Endothelial cell of umbilical vein (primary cell): Measurements from ENCODE around the gene DOCK1. TPM values are rescaled to one million over a fixed set of nuclear protein-coding genes. Genes with fewer than 3 reads are reported as not detected.

Experiments used
- BruUV-seq: library from RNA; stranded (reverse); fragments of 400-500 nt; replicated peaks from 2 replicates; lab custom pipeline; 2021; lab: Mats Ljungman, UMichigan
- CTCF ChIA-PET: fragments of 300-600, 350-600 bp; sonication (Branson Sonifier 250); formaldehyde crosslinking; loops from one replicate; lab custom pipeline; 2021; ENCODE audit warnings: antibody characterized with exemption, inconsistent platforms; lab: Charles Lee
- POLR2A ChIA-PET: fragments of 300-600, 350-600 bp; sonication (Branson Sonifier 250); formaldehyde crosslinking; loops from one replicate; lab custom pipeline; 2021; ENCODE audit warnings: antibody characterized with exemption, inconsistent platforms; lab: Charles Lee
- DNase-seq: peaks from one replicate; pipeline ENCODE4 v3.0.0-alpha.2; 2011; ENCODE audit warnings: low read depth, low spot score
- FAIRE-seq: peaks from 2 replicates; lab custom pipeline; 2011; peaks lifted over from hg19 to GRCh38; lab: Jason Lieb, UNC
- H2AFZ ChIP-seq: 2 replicates; pipeline ENCODE4 v1.6.0; 2012; ENCODE audit warnings: low read depth, low read length, control low read depth, inconsistent platforms
- H3K27ac ChIP-seq: 2 replicates; pipeline ENCODE4 v1.5.1; 2011; ENCODE audit warnings: low read depth, mild to moderate bottlenecking, control low read depth, low read length, moderate library complexity; ENCODE audit not compliant: insufficient read depth
- H3K27me3 ChIP-seq, 2 experiments: 2 replicates each; pipeline versions ENCODE4 v1.6.0 to v1.6.1; 2011; ENCODE audit warnings: low read length in 2 of 2, mixed read lengths in 1 of 2; ENCODE audit not compliant: control insufficient read depth in 2 of 2, insufficient read depth in 2 of 2
- H3K36me3 ChIP-seq, 2 experiments: 2 replicates in 1 of 2; 3 replicates in 1 of 2; pipeline ENCODE4 v1.5.1; 2011; ENCODE audit warnings: low read length in 2 of 2, mild to moderate bottlenecking in 1 of 2, moderate library complexity in 1 of 2; ENCODE audit not compliant: control insufficient read depth in 2 of 2, insufficient read depth in 2 of 2; ENCODE audit errors: extremely low read depth in 1 of 2
- H3K4me1 ChIP-seq: 3 replicates; pipeline ENCODE4 v1.5.1; 2011; ENCODE audit warnings: mild to moderate bottlenecking, low read length; ENCODE audit not compliant: control insufficient read depth, insufficient read depth; ENCODE audit errors: extremely low read depth
- H3K4me2 ChIP-seq: 2 replicates; pipeline ENCODE4 v1.6.1; 2011; ENCODE audit warnings: low read length, control low read depth, mixed read lengths; ENCODE audit not compliant: insufficient read depth
- H3K4me3 ChIP-seq, 3 experiments: fragments of 200-600 bp in 1 of 3; sonication (generic), shearing (Covaris generic) in 1 of 3; replicated peaks in 1 of 3; 2 replicates each; pipeline ENCODE4 v1.5.1; 2011 to 2016; ENCODE audit warnings: control low read depth in 3 of 3, low read length in 3 of 3, mild to moderate bottlenecking in 2 of 3, inconsistent platforms in 1 of 3, low read depth in 1 of 3, moderate library complexity in 1 of 3; ENCODE audit not compliant: insufficient read depth in 1 of 3
- H3K79me2 ChIP-seq: 2 replicates; pipeline ENCODE4 v1.6.0; 2012; ENCODE audit warnings: low read length, inconsistent platforms; ENCODE audit not compliant: control insufficient read depth, insufficient read depth
- H3K9ac ChIP-seq: replicated peaks from 2 replicates; pipeline ENCODE3; 2011; ENCODE audit warnings: low read length, control low read depth; ENCODE audit not compliant: insufficient read depth; ENCODE audit errors: extremely low read depth
- H3K9me1 ChIP-seq: replicated peaks from 3 replicates; pipeline ENCODE4 v1.6.0; 2011; ENCODE audit warnings: mild to moderate bottlenecking, low read length; ENCODE audit not compliant: control insufficient read depth, insufficient read depth; ENCODE audit errors: extremely low read depth
- H3K9me3 ChIP-seq: replicated peaks from 2 replicates; pipeline ENCODE4 v1.5.1; 2012; ENCODE audit warnings: low read length, inconsistent platforms; ENCODE audit not compliant: control insufficient read depth, insufficient read depth
- H4K20me1 ChIP-seq: replicated peaks from 2 replicates; pipeline ENCODE3; 2011; ENCODE audit warnings: mild to moderate bottlenecking, low read length; ENCODE audit not compliant: control insufficient read depth, insufficient read depth; ENCODE audit errors: extremely low read depth
- CTCF ChIP-seq, 2 donors: IDR thresholded peaks; 1 replicate in 1 of 2; 2 replicates in 1 of 2; pipeline ENCODE4 v1.5.1; 2011; ENCODE audit warnings: low read length in 2 of 2, mild to moderate bottlenecking in 2 of 2, moderate library complexity in 2 of 2, control low read depth in 1 of 2, inconsistent platforms in 1 of 2, low read depth in 1 of 2; ENCODE audit not compliant: insufficient read depth in 1 of 2; ENCODE audit errors: extremely low read depth in 1 of 2
- EZH2 ChIP-seq: IDR thresholded peaks from 2 replicates; pipeline ENCODE4 v1.6.1; 2012; ENCODE audit warnings: borderline replicate concordance, low read depth, mild to moderate bottlenecking, moderate library complexity, low read length, inconsistent platforms; ENCODE audit not compliant: severe bottlenecking
- FOS ChIP-seq: IDR thresholded peaks from 2 replicates; pipeline ENCODE4 v1.6.1; 2011; ENCODE audit warnings: mild to moderate bottlenecking, low read length, moderate library complexity, borderline replicate concordance; ENCODE audit not compliant: insufficient read depth
- GATA2 ChIP-seq: IDR thresholded peaks from 2 replicates; pipeline ENCODE4 v1.7.0; 2011; ENCODE audit warnings: low read depth, mild to moderate bottlenecking, moderate library complexity, mixed read lengths, low read length; ENCODE audit not compliant: insufficient read length, insufficient read depth
- JUN ChIP-seq: IDR thresholded peaks from 2 replicates; pipeline ENCODE4 v1.6.1; 2011; ENCODE audit warnings: borderline replicate concordance, low read depth; ENCODE audit not compliant: insufficient read length, insufficient read depth
- MAX ChIP-seq: IDR thresholded peaks from 2 replicates; pipeline ENCODE4 v1.6.1; 2011; ENCODE audit not compliant: insufficient read depth, insufficient read length
- MYC ChIP-seq: IDR thresholded peaks from one replicate; pipeline ENCODE4 v1.6.1; 2011; ENCODE audit warnings: mild to moderate bottlenecking, low read depth, low read length
- POLR2A ChIP-seq: IDR thresholded peaks from 2 replicates; pipeline ENCODE4 v1.6.1; 2012; ENCODE audit warnings: low read depth, mild to moderate bottlenecking, control low read depth, low read length
- POLR2AphosphoS5 ChIP-seq: IDR thresholded peaks from 2 replicates; pipeline ENCODE4 v1.6.1; 2012; ENCODE audit warnings: low read depth, mild to moderate bottlenecking, control low read depth, low read length, moderate library complexity; ENCODE audit not compliant: insufficient read depth
- dilution Hi-C: fragments of 300-500 bp; cut with MboI; formaldehyde crosslinking; loops from one replicate; pipeline ENCODE4 v1.15.0; 2019; ENCODE audit warnings: low sequenced_read_pairs; ENCODE audit not compliant: extremely low pct_ligation_motif_present
- intact Hi-C: fragments of 100-400 bp; cut with micrococcal nuclease; formaldehyde crosslinking; loops from one replicate; pipeline ENCODE4 v1.10.0; 2022
- polyA plus RNA-seq, 4 experiments: library from polyadenylated mRNA; depleted of rRNA in 3 of 4; stranded (reverse) in 3 of 4; unstranded in 1 of 4; fragments of >200 nt; gene quantifications; 2 replicates each; pipeline versions ENCODE4 v1.2.1 to v1.2.3, GENCODE V29; 2011 to 2012; ENCODE audit warnings: missing spikeins in 1 of 4
- total RNA-seq: library from RNA; stranded (reverse); gene quantifications from 2 replicates; pipeline ENCODE4 v1.2.3, GENCODE V29; 2021

The DOCK1 gene
- total and polyA plus RNA-seq, 2 donors (not counting 3 experiments of a cell fraction or from before 2014, with no cell fraction given), result 22.5 to 83.1 TPM

- dilution Hi-C loops (no loop called here), intact Hi-C loops (loop anchor here (2.0 to 10.0 kb wide), 4 partner anchors 67 to 841 kb away; no protein-coding TSS in a partner anchor)
- Histone ChIP-seq H3K9me1 (no peaks in the 10 kb centered on the region), H3K4me1 (peaks cover 8% of the 10 kb centered on the region), H3K9ac (peak overlapping the region; percentile 52), H3K36me3 (no peaks in the 10 kb centered on the region), H2AFZ (peak overlapping the region; percentile 79), H4K20me1 (no peaks in the 10 kb centered on the region), H3K9me3 (no peaks in the 10 kb centered on the region), H3K27ac (peak overlapping the region; percentile 74), H3K79me2 (peaks cover 54% of the 10 kb centered on the region), H3K4me3 (peak overlapping the region; percentile 71 to 83 (median 78)), H3K4me2 (peak overlapping the region; percentile 32), H3K27me3 (no peaks in the 10 kb centered on the region)
- TF ChIP-seq POLR2AphosphoS5, result peak; percentile 21
- TF ChIP-seq POLR2A, result no peak
- no peak for TF ChIP-seq JUN
- no peak for TF ChIP-seq GATA2
- DNase-seq, result peak; percentile 45
- POLR2A ChIA-PET, result no interaction called here
- FAIRE-seq, result peak; percentile 47
- CTCF ChIA-PET, result no interaction called here
- TSS peak; percentile 24 for BruUV-seq
Observed at GRCh38 chr10:126905776-126906703, 812 bp downstream of the DOCK1 start.

- CTCF ChIA-PET, result no interaction called here
- BruUV-seq, result no TSS peak
Observed at GRCh38 chr10:126906704-126907422, 1.6 kb downstream of the DOCK1 start.

More at GRCh38 chr10:126906704-126907422, 1.6 kb downstream of the DOCK1 start:
- no peaks in the 10 kb centered on the region for H3K27me3 ChIP-seq
- POLR2A ChIA-PET, result no interaction called here
- no peaks in the 10 kb centered on the region for H3K9me3 ChIP-seq
- H3K27ac ChIP-seq, result no peak overlapping the region
- peaks cover 62% of the 10 kb centered on the region for H3K79me2 ChIP-seq
- H3K4me3 ChIP-seq, result peak overlapping the region in 1 of 3 experiments; percentile 83
- no peaks in the 10 kb centered on the region for H3K36me3 ChIP-seq
- FAIRE-seq (no peak), DNase-seq (no peak)
- TF ChIP-seq EZH2 (no peak), POLR2AphosphoS5 (no peak), GATA2 (no peak), POLR2A (no peak), MAX (no peak), JUN (no peak), FOS (no peak), MYC (no peak), CTCF (IDR thresholded peaks at IDR 0.05; ENCODE audit: extremely low read depth in 1 of 2, insufficient read depth in 1 of 2, low read depth in 1 of 2, low read length in 2 of 2) (no peak)
- dilution Hi-C loops (no loop called here), intact Hi-C loops (loop anchor here (10.0 kb wide), 3 partner anchors 178 to 842 kb away; no protein-coding TSS in a partner anchor)
- H3K9ac ChIP-seq, result peak overlapping the region; percentile 52
- peak overlapping the region; percentile 32 for H3K4me2 ChIP-seq
- H3K4me1 ChIP-seq, result peaks cover 8% of the 10 kb centered on the region
- no peak overlapping the region for H2AFZ ChIP-seq
- no peaks in the 10 kb centered on the region for H4K20me1 ChIP-seq
- no peaks in the 10 kb centered on the region for H3K9me1 ChIP-seq
